ENCODE measurements around the gene MAP6.

GRCh38 chr11:75656044-75656727 lies 12.7 kb downstream of the MAP6 start:
- no peak for TF ChIP-seq POLR2A (IDR thresholded peaks at IDR 0.05)
- TF ChIP-seq, protein P1, sequence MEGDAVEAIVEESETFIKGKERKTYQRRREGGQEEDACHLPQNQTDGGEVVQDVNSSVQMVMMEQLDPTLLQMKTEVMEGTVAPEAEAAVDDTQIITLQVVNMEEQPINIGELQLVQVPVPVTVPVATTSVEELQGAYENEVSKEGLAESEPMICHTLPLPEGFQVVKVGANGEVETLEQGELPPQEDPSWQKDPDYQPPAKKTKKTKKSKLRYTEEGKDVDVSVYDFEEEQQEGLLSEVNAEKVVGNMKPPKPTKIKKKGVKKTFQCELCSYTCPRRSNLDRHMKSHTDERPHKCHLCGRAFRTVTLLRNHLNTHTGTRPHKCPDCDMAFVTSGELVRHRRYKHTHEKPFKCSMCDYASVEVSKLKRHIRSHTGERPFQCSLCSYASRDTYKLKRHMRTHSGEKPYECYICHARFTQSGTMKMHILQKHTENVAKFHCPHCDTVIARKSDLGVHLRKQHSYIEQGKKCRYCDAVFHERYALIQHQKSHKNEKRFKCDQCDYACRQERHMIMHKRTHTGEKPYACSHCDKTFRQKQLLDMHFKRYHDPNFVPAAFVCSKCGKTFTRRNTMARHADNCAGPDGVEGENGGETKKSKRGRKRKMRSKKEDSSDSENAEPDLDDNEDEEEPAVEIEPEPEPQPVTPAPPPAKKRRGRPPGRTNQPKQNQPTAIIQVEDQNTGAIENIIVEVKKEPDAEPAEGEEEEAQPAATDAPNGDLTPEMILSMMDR (IDR thresholded peaks at IDR 0.05): no peak
